CD4-positive, alpha-beta T cell treated with Interleukin-4 for 4 hours (primary cell): ENCODE results near the gene ARG1.
A peak's percentile ranks its signal among the peaks of the same experiment; 100 is the strongest.
"Not testable (repeated sequence)": the region's sequence is repeated elsewhere in the genome, so short reads cannot be mapped to it uniquely, and the experiment has no call there.

Experiments
- DNase-seq: peaks from one replicate; pipeline ENCODE4 v3.0.0-alpha.2; 2020

ARG1 gene

DNA sequence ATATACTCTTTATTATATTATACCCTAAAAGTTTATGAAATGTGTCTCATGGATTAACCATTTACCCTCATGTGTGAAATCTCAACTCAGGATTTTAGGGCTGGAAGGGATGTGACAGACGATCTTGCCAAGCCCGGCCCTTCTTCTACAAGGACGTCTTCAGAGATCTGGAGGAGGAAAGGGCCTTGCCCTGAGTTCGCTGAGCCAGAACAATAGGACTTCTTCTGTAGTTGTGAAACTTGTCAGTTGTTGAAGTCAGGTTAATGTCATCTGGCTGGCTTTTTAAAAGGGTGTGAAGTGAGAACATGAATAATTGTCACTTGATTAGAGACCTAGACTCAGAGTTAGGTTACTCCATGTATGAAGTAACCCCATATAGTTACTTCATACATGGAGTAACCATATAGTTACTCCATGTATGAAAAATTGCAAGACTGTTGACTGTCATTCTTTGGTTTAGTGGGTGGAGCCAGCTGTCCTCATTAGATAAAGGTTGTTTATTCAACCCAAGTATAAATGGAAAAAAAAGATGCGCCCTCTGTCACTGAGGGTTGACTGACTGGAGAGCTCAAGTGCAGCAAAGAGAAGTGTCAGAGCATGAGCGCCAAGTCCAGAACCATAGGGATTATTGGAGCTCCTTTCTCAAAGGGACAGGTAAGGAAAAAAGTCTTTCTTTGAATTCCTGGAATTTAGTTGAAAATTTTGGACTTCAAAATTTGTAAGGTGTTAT, at the start of gene ARG1:
ARG1 (plus strand) TSS at position 541 of the 730 bp plus-strand sequence; CDS start at position 598, 57 bp downstream.
- no peak for DNase-seq

- DNase-seq, result no peak
Observed at GRCh38 chr6:131523988-131524673, 48.9 kb upstream of the ARG1 start.

- DNase-seq, result peak; percentile 34
Observed at GRCh38 chr6:131524695-131525336, 48.2 kb upstream of the ARG1 start.

GRCh38 chr6:131530936-131531335, 42.1 kb upstream of the ARG1 start:
- not testable (repeated sequence) for DNase-seq

DNA sequence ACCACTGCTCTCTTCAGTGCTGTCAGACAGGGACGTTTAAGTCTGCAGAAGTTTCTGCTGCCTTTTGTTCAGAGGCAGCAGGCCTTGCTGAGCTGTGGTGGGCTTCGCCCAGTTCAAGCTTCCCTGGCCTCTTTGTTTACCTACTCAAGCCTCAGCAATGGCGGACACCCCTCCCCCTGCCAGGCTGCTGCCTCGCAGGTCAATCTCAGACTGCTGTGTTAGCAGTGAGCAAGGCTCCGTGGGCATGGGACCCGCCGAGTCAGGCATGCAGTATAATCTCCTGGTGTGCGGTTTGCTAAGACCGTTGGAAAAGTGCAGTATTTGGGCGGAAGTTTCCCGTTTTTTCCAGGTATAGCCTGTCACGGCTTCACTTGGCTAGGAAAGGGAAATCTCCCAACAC, 41.3 kb upstream of the ARG1 start:
- not testable (repeated sequence) for DNase-seq

GRCh38 chr6:131532580-131533039, 40.4 kb upstream of the ARG1 start:
- peak; percentile 25 for DNase-seq

DNA sequence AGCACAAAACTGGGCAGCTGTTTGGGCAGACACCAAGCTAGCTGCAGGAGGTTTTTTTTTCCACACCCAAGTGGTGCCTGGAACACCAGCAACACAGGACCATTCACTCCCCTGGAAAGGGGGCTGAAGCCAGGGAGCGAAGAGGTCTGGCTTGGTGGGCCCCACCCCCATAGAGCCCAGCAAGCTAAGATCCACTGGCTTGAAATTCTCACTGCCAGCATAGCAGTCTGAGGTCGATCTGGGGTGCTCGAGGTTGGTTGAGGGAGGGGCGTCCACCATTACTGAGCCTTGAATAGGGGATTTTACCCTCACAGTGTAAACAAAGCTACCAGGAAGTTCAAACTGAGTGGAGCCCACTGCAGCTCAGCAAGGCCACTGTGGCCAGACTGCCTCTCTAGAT, 34.4 kb upstream of the ARG1 start:
- DNase-seq, result not testable (repeated sequence)

GRCh38 chr6:131545317-131545716, 27.7 kb upstream of the ARG1 start:
- DNase-seq, result no peak

GRCh38 chr6:131547488-131547887, 25.5 kb upstream of the ARG1 start:
- no peak for DNase-seq

GRCh38 chr6:131548441-131548840, 24.6 kb upstream of the ARG1 start:
- DNase-seq, result no peak

- DNase-seq, result no peak
Observed at GRCh38 chr6:131549811-131550210, 23.2 kb upstream of the ARG1 start.

DNA sequence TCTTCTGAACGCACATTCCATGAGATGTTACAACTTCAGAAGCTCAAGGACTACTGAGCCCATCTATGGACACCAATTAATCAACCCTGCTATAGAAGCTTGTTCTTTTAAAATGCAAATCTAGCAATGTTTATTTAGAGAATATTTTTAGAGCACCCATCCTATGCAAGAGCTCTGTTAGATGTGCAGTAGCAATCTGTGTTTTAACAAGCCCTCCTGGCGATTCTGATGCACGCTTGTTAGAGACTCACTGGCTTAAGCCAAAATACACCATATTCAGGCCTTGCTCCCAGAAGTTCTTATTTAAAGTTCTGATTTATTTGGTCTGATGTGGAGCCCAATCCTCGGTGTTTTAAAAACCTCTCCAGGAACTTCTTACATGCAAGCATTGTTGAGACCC, 21.1 kb upstream of the ARG1 start:
- DNase-seq, result no peak

- DNase-seq, result no peak
Observed at GRCh38 chr6:131552572-131552971, 20.5 kb upstream of the ARG1 start.

GRCh38 chr6:131555992-131556391, 17.0 kb upstream of the ARG1 start:
- DNase-seq, result no peak

DNA sequence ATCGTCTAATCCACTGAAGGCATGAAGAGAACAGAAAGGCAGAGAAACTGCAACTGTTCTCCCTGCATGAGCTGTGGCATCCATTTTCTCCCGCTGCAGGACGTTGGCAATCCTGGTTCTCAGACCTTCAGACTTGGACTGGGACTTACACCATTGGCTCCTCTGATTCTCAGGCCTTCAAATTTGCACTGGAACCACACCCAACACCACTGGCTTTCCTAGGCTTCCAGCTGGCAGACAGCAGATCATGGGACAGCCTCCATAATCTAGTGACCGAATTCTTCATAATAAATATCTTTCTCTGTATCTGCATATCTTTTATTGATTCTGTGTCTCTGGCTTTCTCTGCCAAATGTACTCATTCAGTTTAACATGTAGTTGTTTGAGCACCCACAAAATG, 14.1 kb upstream of the ARG1 start:
- no peak for DNase-seq

DNA sequence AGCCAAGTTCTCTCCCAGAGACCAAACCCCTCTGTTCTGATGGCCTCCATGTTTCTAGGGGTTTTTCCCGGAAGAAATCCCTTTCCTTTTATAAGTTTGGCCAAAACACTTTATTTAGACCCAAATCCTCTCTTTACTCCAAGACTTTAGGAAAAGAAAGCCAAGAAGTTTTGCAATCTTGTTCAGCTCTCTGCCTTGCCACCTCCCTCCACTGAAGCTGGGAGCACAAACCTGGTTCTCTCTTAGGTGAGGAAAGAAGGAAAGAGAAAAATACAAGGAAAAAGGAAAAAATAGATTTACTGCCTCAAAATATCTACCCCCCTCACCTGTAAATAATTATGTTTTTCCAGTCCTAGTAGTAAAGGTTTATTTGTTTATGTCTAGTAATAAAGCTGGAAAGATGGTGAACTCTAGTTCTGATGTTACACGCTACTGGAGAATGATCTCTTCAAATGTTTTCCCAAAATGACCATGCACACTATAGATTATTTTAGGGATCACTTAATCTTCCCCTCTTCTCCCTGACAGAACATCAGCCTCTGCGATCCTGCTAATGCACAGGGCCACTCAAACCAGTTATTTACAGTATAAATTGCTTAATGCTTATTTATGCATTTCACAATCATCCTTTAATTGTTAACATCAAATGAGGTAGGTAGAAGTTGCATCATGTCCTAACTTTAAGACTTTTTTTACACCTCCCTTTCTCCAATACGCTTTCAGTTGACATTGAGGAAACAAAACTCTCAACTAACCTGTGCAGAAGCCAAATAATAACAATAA, 10.9 kb upstream of the ARG1 start:
- no peak for DNase-seq

DNA sequence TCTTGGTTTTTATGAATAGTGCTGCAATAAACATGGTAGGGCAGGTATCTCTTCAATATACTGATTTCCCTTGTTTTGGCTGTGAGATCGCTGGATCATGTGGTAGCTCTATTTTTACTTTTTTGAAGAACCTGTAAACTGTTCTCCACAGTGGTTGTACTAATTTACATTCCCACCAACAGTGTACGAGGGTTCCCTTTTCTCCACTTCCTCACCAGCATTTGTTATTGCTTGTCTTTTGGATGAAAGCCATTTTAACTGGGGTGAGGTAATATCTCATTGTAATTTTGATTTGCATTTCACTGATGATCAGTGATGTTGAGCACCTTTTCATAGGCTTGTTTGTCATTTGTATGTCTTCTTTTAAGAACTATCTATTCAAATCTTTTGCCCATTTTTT, 8.0 kb upstream of the ARG1 start:
- DNase-seq, result no peak

DNA sequence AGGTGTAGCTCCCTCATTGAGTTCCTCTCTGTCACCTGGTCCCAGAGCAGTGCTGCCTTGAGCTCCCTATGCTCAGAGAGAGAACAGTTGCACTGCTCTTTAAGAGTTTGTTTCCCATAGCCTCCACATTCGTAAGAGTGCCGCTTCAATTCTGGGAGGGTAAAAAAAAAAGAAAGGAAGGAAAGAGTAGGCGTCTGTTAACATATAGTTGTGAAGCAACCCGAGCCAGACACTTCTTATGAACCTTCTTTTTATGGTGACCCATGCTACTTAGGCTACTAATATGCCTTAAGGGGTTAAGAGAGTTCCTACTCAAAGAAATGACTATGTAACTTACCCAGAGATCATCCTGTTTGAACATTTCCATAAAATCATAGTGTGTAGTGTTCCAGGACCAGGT, 4.3 kb upstream of the ARG1 start:
- no peak for DNase-seq

DNA sequence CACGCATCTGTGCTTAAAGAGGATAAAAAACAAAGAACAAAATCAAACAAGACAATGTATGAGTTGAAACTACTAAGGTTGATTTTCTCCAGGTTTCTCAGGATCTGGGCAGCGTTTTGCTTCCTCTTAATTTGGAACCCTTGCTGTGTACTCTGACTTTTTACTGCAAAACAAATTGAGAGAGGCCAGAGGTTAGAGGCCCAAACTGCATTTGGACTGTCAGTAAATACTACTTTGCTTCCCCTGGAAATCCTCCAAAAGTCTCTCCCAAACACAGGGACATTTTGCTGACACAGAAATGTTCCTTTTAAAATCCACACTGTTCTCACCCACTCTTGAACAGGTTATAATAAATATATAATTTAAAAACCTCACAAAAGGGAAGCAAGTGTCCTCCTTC, 1.1 kb downstream of the ARG1 start:
- DNase-seq, result no peak

GRCh38 chr6:131574686-131575085, 1.7 kb downstream of the ARG1 start:
- no peak for DNase-seq

DNA sequence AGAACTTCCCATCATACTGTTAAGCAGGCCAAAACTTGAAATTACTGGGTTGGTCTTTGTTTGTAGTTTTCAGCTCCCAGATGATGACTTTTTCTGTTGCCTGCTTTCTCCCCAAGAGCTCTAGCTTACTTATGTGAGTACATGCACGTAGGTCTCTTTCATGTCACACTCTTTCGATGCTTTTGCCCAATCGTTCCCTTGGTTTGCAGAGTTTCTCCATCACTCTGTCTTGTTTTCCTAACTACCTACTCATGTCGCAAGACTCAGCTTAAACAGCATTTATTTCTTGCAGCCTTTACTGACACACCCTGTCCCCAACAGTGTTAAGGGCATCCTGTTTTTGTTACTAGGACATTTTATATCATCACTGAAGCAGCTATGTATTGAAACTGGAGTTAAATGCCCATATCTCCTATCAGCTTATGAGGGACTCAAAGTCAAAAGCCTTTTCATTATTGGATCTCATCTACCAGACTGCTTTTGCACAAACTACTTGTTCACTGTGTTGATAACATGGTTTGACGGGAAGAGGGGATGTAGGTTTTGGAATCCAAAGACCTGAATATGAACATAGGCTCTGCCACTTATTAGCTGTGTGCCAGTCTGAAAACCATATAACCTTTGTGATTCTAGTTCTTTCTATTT, 2.9 kb downstream of the ARG1 start:
- DNase-seq, result no peak

GRCh38 chr6:131581523-131581922, 8.5 kb downstream of the ARG1 start:
- no peak for DNase-seq

GRCh38 chr6:131586543-131586942, 13.5 kb downstream of the ARG1 start:
- DNase-seq, result no peak
